ENCODE data around the gene PPP2R5D. TPM values are rescaled to one million over a fixed set of nuclear protein-coding genes. Genes with fewer than 3 reads are reported as not detected.

Gene PPP2R5D
- total and polyA plus RNA-seq, 4 donors: 6.7 to 13.9 (median 13.2) TPM

- TF ChIP-seq, protein P1, sequence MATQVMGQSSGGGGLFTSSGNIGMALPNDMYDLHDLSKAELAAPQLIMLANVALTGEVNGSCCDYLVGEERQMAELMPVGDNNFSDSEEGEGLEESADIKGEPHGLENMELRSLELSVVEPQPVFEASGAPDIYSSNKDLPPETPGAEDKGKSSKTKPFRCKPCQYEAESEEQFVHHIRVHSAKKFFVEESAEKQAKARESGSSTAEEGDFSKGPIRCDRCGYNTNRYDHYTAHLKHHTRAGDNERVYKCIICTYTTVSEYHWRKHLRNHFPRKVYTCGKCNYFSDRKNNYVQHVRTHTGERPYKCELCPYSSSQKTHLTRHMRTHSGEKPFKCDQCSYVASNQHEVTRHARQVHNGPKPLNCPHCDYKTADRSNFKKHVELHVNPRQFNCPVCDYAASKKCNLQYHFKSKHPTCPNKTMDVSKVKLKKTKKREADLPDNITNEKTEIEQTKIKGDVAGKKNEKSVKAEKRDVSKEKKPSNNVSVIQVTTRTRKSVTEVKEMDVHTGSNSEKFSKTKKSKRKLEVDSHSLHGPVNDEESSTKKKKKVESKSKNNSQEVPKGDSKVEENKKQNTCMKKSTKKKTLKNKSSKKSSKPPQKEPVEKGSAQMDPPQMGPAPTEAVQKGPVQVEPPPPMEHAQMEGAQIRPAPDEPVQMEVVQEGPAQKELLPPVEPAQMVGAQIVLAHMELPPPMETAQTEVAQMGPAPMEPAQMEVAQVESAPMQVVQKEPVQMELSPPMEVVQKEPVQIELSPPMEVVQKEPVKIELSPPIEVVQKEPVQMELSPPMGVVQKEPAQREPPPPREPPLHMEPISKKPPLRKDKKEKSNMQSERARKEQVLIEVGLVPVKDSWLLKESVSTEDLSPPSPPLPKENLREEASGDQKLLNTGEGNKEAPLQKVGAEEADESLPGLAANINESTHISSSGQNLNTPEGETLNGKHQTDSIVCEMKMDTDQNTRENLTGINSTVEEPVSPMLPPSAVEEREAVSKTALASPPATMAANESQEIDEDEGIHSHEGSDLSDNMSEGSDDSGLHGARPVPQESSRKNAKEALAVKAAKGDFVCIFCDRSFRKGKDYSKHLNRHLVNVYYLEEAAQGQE (IDR thresholded peaks at IDR 0.05): no peak
- TF ChIP-seq FOXA1 (IDR thresholded peaks at IDR 0.05): no peak
- no peak for TF ChIP-seq RAD21 (IDR thresholded peaks at IDR 0.05)
- no peak for TF ChIP-seq TAF1 (conservative IDR thresholded peaks at IDR 0.05)
- TF ChIP-seq HNF4G (IDR thresholded peaks at IDR 0.05): no peak
- no peak for TF ChIP-seq EGR1 (IDR thresholded peaks at IDR 0.05; ENCODE audit: low read depth in 2 of 2)
- no peak for TF ChIP-seq RXRA (IDR thresholded peaks at IDR 0.05)
Measured at GRCh38 chr6:43024436-43024835, 40.1 kb downstream of the PPP2R5D start (continued).

DNA sequence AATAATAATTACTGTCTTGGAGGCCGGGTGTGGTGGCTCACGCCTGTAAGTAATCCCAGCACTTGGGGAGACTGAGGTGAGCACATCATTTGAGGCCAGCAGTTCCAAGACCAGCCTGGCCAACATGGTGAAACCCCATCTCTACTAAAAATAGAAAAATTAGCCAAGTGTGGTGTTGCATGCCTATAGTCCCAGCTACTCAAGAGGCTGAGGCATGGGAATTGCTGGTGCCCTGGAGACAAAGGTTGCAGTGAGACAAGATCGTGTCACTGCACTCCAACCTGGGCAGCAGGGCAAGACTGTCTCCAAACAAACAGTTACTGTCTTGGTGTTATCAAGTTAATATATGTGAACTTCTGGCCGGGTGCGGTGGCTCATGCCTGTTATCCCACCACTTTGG is 42.0 kb downstream of the PPP2R5D start:
- Histone ChIP-seq H3K4me1 (ENCODE audit: control insufficient read depth in 4 of 4, insufficient read depth in 4 of 4, low read length in 3 of 4) (peaks cover 0 to 8% (median 3%) of the 10 kb centered on the region in 4 donors), H3K9ac (ENCODE audit: low read depth in 1 of 2, low read length in 2 of 2) (no peak overlapping the region), H3K9me3 (ENCODE audit: control insufficient read depth in 4 of 4, low read length in 3 of 4) (no peaks in the 10 kb centered on the region), H3K4me3 (ENCODE audit: low read depth in 1 of 3, low read length in 3 of 3) (no peak overlapping the region), H3K27me3 (ENCODE audit: control insufficient read depth in 4 of 4, insufficient read depth in 4 of 4, low read length in 3 of 4) (no peaks in the 10 kb centered on the region), H3K36me3 (ENCODE audit: control insufficient read depth in 4 of 4, insufficient read depth in 3 of 4, low read depth in 1 of 4, low read length in 3 of 4) (peaks cover 12 to 50% (median 37%) of the 10 kb centered on the region in 4 donors), H3K27ac (ENCODE audit: low read depth in 1 of 2, low read length in 2 of 2) (no peak overlapping the region)
- DNase-seq (ENCODE audit: low spot score): no peak
- WGBS: 95% methylated on average over 5 of the region's 5 CpGs
- no peak for TF ChIP-seq TAF1 (conservative IDR thresholded peaks at IDR 0.05)
- TF ChIP-seq SP1 (IDR thresholded peaks at IDR 0.05): no peak
- TF ChIP-seq GABPA (IDR thresholded peaks at IDR 0.05 in 1 of 2, conservative IDR thresholded peaks at IDR 0.05 in 1 of 2): no peak
- TF ChIP-seq RAD21 (IDR thresholded peaks at IDR 0.05): no peak
- no peak for TF ChIP-seq JUND (IDR thresholded peaks at IDR 0.05)
- no peak for TF ChIP-seq ATF3 (IDR thresholded peaks at IDR 0.05)
- TF ChIP-seq, protein P2, sequence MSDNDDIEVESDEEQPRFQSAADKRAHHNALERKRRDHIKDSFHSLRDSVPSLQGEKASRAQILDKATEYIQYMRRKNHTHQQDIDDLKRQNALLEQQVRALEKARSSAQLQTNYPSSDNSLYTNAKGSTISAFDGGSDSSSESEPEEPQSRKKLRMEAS (IDR thresholded peaks at IDR 0.05): no peak
- TF ChIP-seq, protein P3, sequence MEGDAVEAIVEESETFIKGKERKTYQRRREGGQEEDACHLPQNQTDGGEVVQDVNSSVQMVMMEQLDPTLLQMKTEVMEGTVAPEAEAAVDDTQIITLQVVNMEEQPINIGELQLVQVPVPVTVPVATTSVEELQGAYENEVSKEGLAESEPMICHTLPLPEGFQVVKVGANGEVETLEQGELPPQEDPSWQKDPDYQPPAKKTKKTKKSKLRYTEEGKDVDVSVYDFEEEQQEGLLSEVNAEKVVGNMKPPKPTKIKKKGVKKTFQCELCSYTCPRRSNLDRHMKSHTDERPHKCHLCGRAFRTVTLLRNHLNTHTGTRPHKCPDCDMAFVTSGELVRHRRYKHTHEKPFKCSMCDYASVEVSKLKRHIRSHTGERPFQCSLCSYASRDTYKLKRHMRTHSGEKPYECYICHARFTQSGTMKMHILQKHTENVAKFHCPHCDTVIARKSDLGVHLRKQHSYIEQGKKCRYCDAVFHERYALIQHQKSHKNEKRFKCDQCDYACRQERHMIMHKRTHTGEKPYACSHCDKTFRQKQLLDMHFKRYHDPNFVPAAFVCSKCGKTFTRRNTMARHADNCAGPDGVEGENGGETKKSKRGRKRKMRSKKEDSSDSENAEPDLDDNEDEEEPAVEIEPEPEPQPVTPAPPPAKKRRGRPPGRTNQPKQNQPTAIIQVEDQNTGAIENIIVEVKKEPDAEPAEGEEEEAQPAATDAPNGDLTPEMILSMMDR (IDR thresholded peaks at IDR 0.05; ENCODE audit: low read depth, low read length, missing input control): no peak
- no peak for TF ChIP-seq HNF4G (IDR thresholded peaks at IDR 0.05)
- TF ChIP-seq NR2F2 (IDR thresholded peaks at IDR 0.05): no peak
- no peak for TF ChIP-seq FOXA2 (IDR thresholded peaks at IDR 0.05)
- TF ChIP-seq FOXA1 (IDR thresholded peaks at IDR 0.05): no peak
- no peak for TF ChIP-seq RXRA (IDR thresholded peaks at IDR 0.05)
- TF ChIP-seq YY1 (IDR thresholded peaks at IDR 0.05): no peak
- no peak for TF ChIP-seq ZBTB33 (IDR thresholded peaks at IDR 0.05)
